H9 (cell line): ENCODE results near the gene METTL3. TPM values are rescaled to one million over a fixed set of nuclear protein-coding genes. Genes with fewer than 3 reads are reported as not detected.

Source experiments
- DNase-seq: peaks from one replicate; pipeline ENCODE4 v3.0.0-alpha.2; 2017
- H2AFZ ChIP-seq: one replicate; pipeline ENCODE4 v1.6.1; 2013; ENCODE audit warnings: mild to moderate bottlenecking, low read length, control low read depth, moderate library complexity
- H2AK5ac ChIP-seq: 2 replicates; pipeline ENCODE4 v1.6.1; 2013; ENCODE audit warnings: low read length, control low read depth, mixed read lengths; ENCODE audit not compliant: insufficient read length
- H2BK120ac ChIP-seq: one replicate; pipeline ENCODE4 v1.6.1; 2013; ENCODE audit warnings: low read depth, mild to moderate bottlenecking, low read length, control low read depth, inconsistent platforms; ENCODE audit not compliant: poor library complexity, severe bottlenecking
- H2BK12ac ChIP-seq: 2 replicates; pipeline ENCODE4 v1.6.1; 2013; ENCODE audit warnings: low read length, control low read depth, mixed read lengths, low read depth; ENCODE audit not compliant: insufficient read length
- H2BK15ac ChIP-seq: 2 replicates; pipeline ENCODE4 v1.6.1; 2013; ENCODE audit warnings: low read depth, low read length, control low read depth
- H2BK20ac ChIP-seq: one replicate; pipeline ENCODE4 v1.6.1; 2013; ENCODE audit warnings: low read depth, mild to moderate bottlenecking, low read length, control low read depth, inconsistent platforms; ENCODE audit not compliant: poor library complexity, severe bottlenecking
- H2BK5ac ChIP-seq: 2 replicates; pipeline ENCODE4 v1.6.1; 2013; ENCODE audit warnings: low read length, control low read depth, mixed read lengths; ENCODE audit not compliant: insufficient read length
- H3K14ac ChIP-seq: 2 replicates; pipeline ENCODE4 v1.6.1; 2013; ENCODE audit warnings: low read length, control low read depth; ENCODE audit not compliant: insufficient read depth
- H3K18ac ChIP-seq: 2 replicates; pipeline ENCODE4 v1.6.1; 2013; ENCODE audit warnings: low read depth, mild to moderate bottlenecking, mixed read lengths, low read length, control low read depth; ENCODE audit not compliant: insufficient read length
- H3K23ac ChIP-seq: 2 replicates; pipeline ENCODE4 v1.6.1; 2013; ENCODE audit warnings: low read length, control low read depth, mixed read lengths, low read depth; ENCODE audit not compliant: insufficient read length
- H3K23me2 ChIP-seq: 2 replicates; pipeline ENCODE4 v1.6.1; 2013; ENCODE audit warnings: low read depth, mild to moderate bottlenecking, mixed read lengths, low read length, control low read depth; ENCODE audit not compliant: insufficient read length, poor library complexity, severe bottlenecking
- H3K27ac ChIP-seq: 2 replicates; pipeline ENCODE4 v1.5.1; 2013; ENCODE audit warnings: low read length, control low read depth, mixed read lengths, low read depth; ENCODE audit not compliant: insufficient read length
- H3K27me3 ChIP-seq: 2 replicates; pipeline ENCODE4 v1.6.1; 2013; ENCODE audit warnings: low read length, control low read depth, inconsistent platforms; ENCODE audit not compliant: insufficient read depth
- H3K4ac ChIP-seq: 2 replicates; pipeline ENCODE4 v1.6.1; 2013; ENCODE audit warnings: low read depth, mild to moderate bottlenecking, control low read depth, inconsistent platforms, low read length, moderate library complexity
- H3K4me1 ChIP-seq: 2 replicates; pipeline ENCODE4 v1.6.1; 2013; ENCODE audit warnings: low read length, control low read depth, inconsistent platforms; ENCODE audit not compliant: insufficient read depth
- H3K4me2 ChIP-seq: 2 replicates; pipeline ENCODE4 v1.6.1; 2013; ENCODE audit warnings: low read length, control low read depth, mixed read lengths; ENCODE audit not compliant: insufficient read length, insufficient read depth
- H3K56ac ChIP-seq: 2 replicates; pipeline ENCODE4 v1.6.1; 2013; ENCODE audit warnings: low read depth, mild to moderate bottlenecking, mixed read lengths, low read length, control low read depth; ENCODE audit not compliant: insufficient read length
- H3K79me1 ChIP-seq: 2 replicates; pipeline ENCODE4 v1.6.1; 2013; ENCODE audit warnings: low read depth, mild to moderate bottlenecking, moderate library complexity, low read length, control low read depth, inconsistent platforms; ENCODE audit not compliant: insufficient read depth, poor library complexity, severe bottlenecking
- H3K79me2 ChIP-seq: 2 replicates; pipeline ENCODE4 v1.6.1; 2013; ENCODE audit warnings: low read length, control low read depth, inconsistent platforms; ENCODE audit not compliant: insufficient read depth
- H3K9ac ChIP-seq: 2 replicates; pipeline ENCODE4 v1.6.1; 2013; ENCODE audit warnings: low read length, control low read depth, mixed read lengths; ENCODE audit not compliant: insufficient read length; ENCODE audit errors: extremely low read depth
- H3K9me3 ChIP-seq: one replicate; pipeline ENCODE4 v1.6.1; 2013; ENCODE audit warnings: low read depth, low read length, inconsistent platforms; ENCODE audit not compliant: control insufficient read depth
- H3T11ph ChIP-seq: one replicate; pipeline ENCODE4 v1.6.1; 2013; ENCODE audit warnings: mild to moderate bottlenecking, low read length, control low read depth, inconsistent platforms
- H4K20me1 ChIP-seq: one replicate; pipeline ENCODE4 v1.6.1; 2013; ENCODE audit not compliant: control insufficient read depth, insufficient read length, insufficient read depth
- H4K5ac ChIP-seq: 2 replicates; pipeline ENCODE4 v1.6.1; 2013; ENCODE audit warnings: low read depth, mild to moderate bottlenecking, mixed read lengths, low read length, control low read depth; ENCODE audit not compliant: insufficient read length
- H4K8ac ChIP-seq: replicated peaks from 2 replicates; pipeline ENCODE4 v1.6.1; 2013; ENCODE audit warnings: low read length, control low read depth, mixed read lengths, low read depth; ENCODE audit not compliant: insufficient read length
- H4K91ac ChIP-seq: 2 replicates; pipeline ENCODE4 v1.6.1; 2013; ENCODE audit warnings: low read depth, mild to moderate bottlenecking, moderate library complexity, mixed read lengths, low read length, control low read depth; ENCODE audit not compliant: insufficient read length
- H3K27ac Mint-ChIP-seq, 3 experiments: 2 replicates in 2 of 3; 3 replicates in 1 of 3; pipeline ENCODE4 v1.8.0; 2020 to 2021; ENCODE audit warnings: mixed read lengths in 3 of 3, mild to moderate bottlenecking in 1 of 3, moderate library complexity in 1 of 3
- H3K27me3 Mint-ChIP-seq: 2 replicates; pipeline ENCODE4 v1.8.0; 2021; ENCODE audit warnings: low read depth, mild to moderate bottlenecking, moderate library complexity, mixed read lengths
- H3K36me3 Mint-ChIP-seq, 3 experiments: 2 replicates in 2 of 3; 3 replicates in 1 of 3; pipeline ENCODE4 v1.8.0; 2020 to 2021; ENCODE audit warnings: low read depth in 3 of 3, mixed read lengths in 3 of 3; ENCODE audit not compliant: insufficient read depth in 1 of 3
- H3K4me1 Mint-ChIP-seq, 2 experiments: 2 replicates each; pipeline ENCODE4 v1.8.0; 2020; ENCODE audit warnings: mixed read lengths in 2 of 2
- H3K4me3 Mint-ChIP-seq, 2 experiments: 2 replicates in 1 of 2; 3 replicates in 1 of 2; pipeline ENCODE4 v1.8.0; 2020 to 2021; ENCODE audit warnings: mild to moderate bottlenecking in 2 of 2, mixed read lengths in 2 of 2, moderate library complexity in 1 of 2
- H3K9me3 Mint-ChIP-seq, 2 experiments: 2 replicates in 1 of 2; 3 replicates in 1 of 2; pipeline ENCODE4 v1.8.0; 2020; ENCODE audit warnings: mild to moderate bottlenecking in 2 of 2, mixed read lengths in 2 of 2, moderate library complexity in 1 of 2
- CTCF ChIP-seq: fragments of 200-600 bp; sonication (generic); conservative IDR thresholded peaks from 3 replicates; pipeline ENCODE4 v1.8.0; 2021; ENCODE audit warnings: antibody characterized with exemption, mild to moderate bottlenecking
- WGBS: extraction: QIAGEN DNeasy Blood & Tissue Kit; methylation state at CpG from one replicate; pipeline ENCODE4 v1.1.7; 2013; ENCODE audit warnings: missing lambda C conversion rate, low lambda C conversion rate, mixed read lengths; ENCODE audit not compliant: insufficient read length; ENCODE audit errors: extremely low coverage; 5-methylcytosine and 5-hydroxymethylcytosine counted together
- total RNA-seq: library from RNA; stranded (reverse); gene quantifications from 2 replicates; pipeline ENCODE4 v1.2.1, GENCODE V29; 2021

Gene METTL3
- total RNA-seq, 1 experiment from 2014 or later, result 84.1 TPM

GRCh38 chr14:21496453-21496852 is 14.7 kb downstream of the METTL3 start:
- Histone ChIP-seq H3K27me3 (no peaks in the 10 kb centered on the region), H3K23me2 (no peaks in the 10 kb centered on the region), H2BK5ac (no peak overlapping the region), H2AK5ac (no peak overlapping the region), H4K20me1 (no peaks in the 10 kb centered on the region), H3K27ac (no peak overlapping the region), H3K4me1 (no peaks in the 10 kb centered on the region; the same call in 1 of the 2 replicates), H4K91ac (no peak overlapping the region), H2BK15ac (no peak overlapping the region), H2BK20ac (no peak overlapping the region), H4K5ac (no peak overlapping the region), H3K9me3 (no peaks in the 10 kb centered on the region), H3K18ac (no peak overlapping the region), H3K14ac (no peak overlapping the region), H3K9ac (no peak overlapping the region), H3K4me2 (no peak overlapping the region), H2AFZ (no peak overlapping the region), H3K79me1 (no peaks in the 10 kb centered on the region), H3T11ph (no peak overlapping the region), H3K4ac (no peak overlapping the region), H2BK120ac (no peak overlapping the region), H2BK12ac (no peak overlapping the region), H3K23ac (no peak overlapping the region), H3K56ac (no peak overlapping the region), H4K8ac (no peak overlapping the region), H3K79me2 (no peaks in the 10 kb centered on the region)
- peak overlapping the region; percentile 39 to 77 (median 66); a peak in 3 of 7 replicates for H3K27ac Mint-ChIP-seq
- WGBS, result no CpG with 5 or more reads among the region's 2 CpGs
- H3K9me3 Mint-ChIP-seq, result no peaks in the 10 kb centered on the region
- H3K36me3 Mint-ChIP-seq, result peaks cover 73 to 92% (median 82%) of the 10 kb centered on the region in 3 experiments
- no peak overlapping the region for H3K4me3 Mint-ChIP-seq
- no peak for TF ChIP-seq CTCF
- no peak for DNase-seq
- peaks cover 31 to 33% of the 10 kb centered on the region in 2 experiments for H3K4me1 Mint-ChIP-seq
- no peaks in the 10 kb centered on the region for H3K27me3 Mint-ChIP-seq
